Subcutaneous adipose tissue (tissue), 4 donors: ENCODE data around the gene ASB7. TPM values are rescaled to one million over a fixed set of nuclear protein-coding genes. Genes with fewer than 3 reads are reported as not detected.

Experiments used
- total RNA-seq, 4 donors: library from RNA; depleted of rRNA; stranded (reverse); fragments of >200 nt; gene quantifications; one replicate each; pipeline ENCODE4 v1.1.0, GENCODE V29; 2016
- TF ChIP-seq, protein P1 (sequence below): fragments of 450-650 bp; IDR thresholded peaks from one replicate; pipeline ENCODE4 v1.5.1; 2016; ENCODE audit warnings: low read depth, mild to moderate bottlenecking, control low read depth, antibody characterized with exemption, moderate library complexity

Gene ASB7
- total RNA-seq, 4 donors from 2014 or later, result 9.7 to 14.5 (median 11.7) TPM

DNA sequence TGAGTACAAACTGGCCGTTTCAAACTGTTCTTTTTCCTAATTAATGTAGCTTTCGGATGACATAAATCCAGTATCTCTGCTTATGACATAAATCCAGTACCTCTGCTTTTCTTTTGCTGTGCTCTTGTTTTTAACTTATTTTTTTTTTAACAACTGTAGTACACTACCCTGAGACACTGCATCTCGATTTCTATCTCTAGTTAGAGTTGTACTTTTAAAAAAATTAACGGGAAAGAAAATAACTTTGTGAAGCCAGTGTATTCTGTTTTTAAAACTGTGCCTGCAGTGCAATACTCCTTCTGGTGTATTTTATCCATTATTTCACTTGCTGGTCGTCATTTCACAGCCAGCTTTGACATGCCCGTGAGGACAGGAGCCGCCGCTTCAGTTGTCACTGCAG is 46.6 kb downstream of the ASB7 start:
- TF ChIP-seq, protein P1, sequence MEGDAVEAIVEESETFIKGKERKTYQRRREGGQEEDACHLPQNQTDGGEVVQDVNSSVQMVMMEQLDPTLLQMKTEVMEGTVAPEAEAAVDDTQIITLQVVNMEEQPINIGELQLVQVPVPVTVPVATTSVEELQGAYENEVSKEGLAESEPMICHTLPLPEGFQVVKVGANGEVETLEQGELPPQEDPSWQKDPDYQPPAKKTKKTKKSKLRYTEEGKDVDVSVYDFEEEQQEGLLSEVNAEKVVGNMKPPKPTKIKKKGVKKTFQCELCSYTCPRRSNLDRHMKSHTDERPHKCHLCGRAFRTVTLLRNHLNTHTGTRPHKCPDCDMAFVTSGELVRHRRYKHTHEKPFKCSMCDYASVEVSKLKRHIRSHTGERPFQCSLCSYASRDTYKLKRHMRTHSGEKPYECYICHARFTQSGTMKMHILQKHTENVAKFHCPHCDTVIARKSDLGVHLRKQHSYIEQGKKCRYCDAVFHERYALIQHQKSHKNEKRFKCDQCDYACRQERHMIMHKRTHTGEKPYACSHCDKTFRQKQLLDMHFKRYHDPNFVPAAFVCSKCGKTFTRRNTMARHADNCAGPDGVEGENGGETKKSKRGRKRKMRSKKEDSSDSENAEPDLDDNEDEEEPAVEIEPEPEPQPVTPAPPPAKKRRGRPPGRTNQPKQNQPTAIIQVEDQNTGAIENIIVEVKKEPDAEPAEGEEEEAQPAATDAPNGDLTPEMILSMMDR, result no peak

DNA sequence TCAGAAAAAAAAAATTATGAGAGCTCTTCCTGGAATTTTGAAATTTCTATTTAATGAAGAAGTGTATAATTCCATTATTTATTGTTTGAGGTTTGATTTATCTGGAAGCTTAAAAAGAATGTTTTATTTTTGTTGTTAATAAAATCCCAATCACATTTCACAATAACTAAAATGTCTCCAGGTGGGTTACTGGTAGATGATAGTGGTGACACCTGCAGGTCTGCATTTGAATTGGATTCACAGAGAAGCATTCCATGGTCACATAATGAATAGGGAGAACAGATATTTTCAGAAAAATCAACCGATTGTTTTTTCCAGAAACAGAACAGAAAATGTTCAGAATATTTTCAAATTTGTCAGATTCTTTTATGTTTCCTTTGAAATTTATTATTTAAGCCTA is 48.3 kb downstream of the ASB7 start:
- TF ChIP-seq, protein P1, result no peak

DNA sequence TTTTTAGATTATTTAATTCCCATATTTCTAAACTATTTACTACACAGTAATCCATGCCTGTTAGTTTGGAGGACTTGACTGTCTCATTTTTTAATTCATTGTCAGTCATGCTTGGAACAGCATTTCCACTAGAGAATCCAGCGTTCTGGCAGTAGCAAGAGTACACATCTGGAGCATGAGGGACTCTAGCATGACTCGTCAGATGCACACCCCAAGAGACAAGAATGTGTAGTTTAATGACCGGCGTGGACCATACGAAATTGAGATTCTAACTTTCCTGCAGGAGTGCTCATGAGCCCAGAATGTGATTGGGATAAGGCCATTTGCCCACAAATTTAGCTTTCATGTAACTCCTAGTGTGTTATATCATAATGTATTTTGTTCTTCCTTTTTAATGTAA is 48.9 kb downstream of the ASB7 start:
- TF ChIP-seq, protein P1, result no peak

DNA sequence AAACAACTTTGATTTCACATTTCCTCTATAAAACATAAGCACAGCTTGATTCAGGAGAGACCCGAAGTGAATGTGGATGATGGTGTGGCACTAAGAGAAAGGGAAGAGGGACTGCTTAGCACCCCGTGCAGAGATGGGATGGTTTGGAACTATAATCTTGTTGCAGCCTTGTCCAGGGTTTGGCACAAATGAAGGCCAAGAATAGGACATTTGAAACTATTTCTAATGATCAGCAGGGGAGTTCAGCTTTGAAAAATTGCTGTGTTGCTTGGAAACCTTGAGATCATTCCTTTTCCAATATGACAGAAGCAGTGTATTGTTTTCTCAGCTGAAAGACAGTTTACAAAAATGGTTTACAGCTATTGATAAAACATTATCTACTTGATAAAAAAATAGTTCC is 49.7 kb downstream of the ASB7 start:
- TF ChIP-seq, protein P1, result no peak

DNA sequence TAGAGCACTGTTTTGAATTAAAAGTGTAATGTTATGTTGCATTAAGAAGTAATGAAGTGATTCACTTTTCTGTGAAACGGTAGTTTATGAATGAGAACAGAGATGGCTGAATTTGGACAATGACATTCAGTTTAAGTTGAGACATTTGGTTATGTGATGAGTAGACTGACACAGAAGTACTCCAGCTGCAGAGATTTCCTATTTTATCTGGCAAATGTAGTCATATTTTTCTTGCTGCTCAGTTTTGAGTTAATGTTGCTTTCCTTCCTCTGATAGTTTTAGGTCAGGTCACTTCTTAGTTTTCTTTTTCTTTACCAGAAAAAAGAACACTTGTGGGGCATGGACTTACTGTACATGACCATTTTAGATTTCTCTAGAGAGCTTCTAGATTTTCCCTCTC is 51.2 kb downstream of the ASB7 start:
- TF ChIP-seq, protein P1, result no peak

DNA sequence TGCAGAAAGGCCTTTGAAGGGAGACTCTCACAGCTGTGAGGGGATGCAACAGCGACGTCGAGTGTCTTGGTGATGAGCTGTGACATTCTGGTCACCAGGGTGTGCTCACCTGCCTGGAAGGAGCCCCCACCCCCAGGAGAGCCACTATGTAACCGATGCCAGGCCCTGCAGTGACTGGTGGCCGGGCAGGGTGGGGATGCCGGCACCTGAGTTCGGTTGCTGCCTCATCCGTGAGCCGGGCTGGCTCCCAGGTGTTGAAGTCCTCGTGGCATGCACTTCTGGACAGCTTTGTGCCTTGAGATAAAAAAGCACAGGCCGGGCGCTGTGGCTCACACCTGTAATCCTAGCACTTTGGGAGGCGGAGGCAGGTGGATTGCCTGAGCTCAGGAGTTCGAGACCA is 56.5 kb downstream of the ASB7 start:
- TF ChIP-seq, protein P1, result no peak

DNA sequence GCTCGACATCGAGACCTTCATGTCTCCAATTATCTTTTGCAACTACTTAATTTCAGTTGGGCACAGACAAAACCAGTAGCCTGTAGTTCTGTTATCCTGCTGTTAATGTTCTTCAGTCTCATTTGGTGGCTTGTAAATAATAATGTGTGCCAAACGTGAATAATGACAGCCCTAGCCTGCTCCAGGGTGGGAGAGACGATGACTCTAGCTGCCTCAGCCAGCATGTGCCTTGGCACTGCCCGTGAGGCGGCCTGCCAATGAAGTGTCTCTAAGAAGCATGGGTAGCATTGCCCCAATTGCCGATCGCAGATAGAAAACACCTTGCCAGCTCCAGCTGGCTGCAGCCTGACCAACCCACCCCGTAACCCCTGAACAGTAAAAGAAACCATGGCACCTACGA is 58.8 kb downstream of the ASB7 start:
- TF ChIP-seq, protein P1, result no peak
